Transverse colon (tissue), 4 donors: Measurements from ENCODE around the gene ASB16. TPM values are rescaled to one million over a fixed set of nuclear protein-coding genes. Genes with fewer than 3 reads are reported as not detected.

Source experiments
- DNase-seq: peaks from one replicate; pipeline ENCODE4 v3.0.0-alpha.2; 2019
- H3K27ac ChIP-seq, 4 donors: fragments of 200-600 bp; sonication (generic); 2 replicates each; pipeline ENCODE4 v1.5.1; 2016 to 2018; ENCODE audit warnings: inconsistent platforms in 4 of 4
- H3K27me3 ChIP-seq: fragments of 200-600 bp; sonication (generic); 2 replicates; pipeline ENCODE4 v1.5.1; 2017; ENCODE audit warnings: inconsistent platforms
- H3K36me3 ChIP-seq, 4 donors: fragments of 200-600 bp; sonication (generic); 2 replicates each; pipeline ENCODE4 v1.5.1; 2017 to 2019; ENCODE audit warnings: inconsistent platforms in 4 of 4
- H3K4me1 ChIP-seq, 4 donors: fragments of 200-600 bp; sonication (generic); 2 replicates each; pipeline ENCODE4 v1.5.1; 2017 to 2020; ENCODE audit warnings: inconsistent platforms in 4 of 4
- H3K4me3 ChIP-seq, 4 donors: fragments of 200-600 bp; sonication (generic); 1 replicate in 1 of 4; 2 replicates in 3 of 4; pipeline versions ENCODE4 v1.5.1 to v1.6.1; 2017 to 2019; ENCODE audit warnings: inconsistent platforms in 4 of 4
- H3K9me3 ChIP-seq, 2 donors: fragments of 200-600 bp; sonication (generic); 2 replicates each; pipeline ENCODE4 v1.5.1; 2017 to 2019; ENCODE audit warnings: inconsistent platforms in 2 of 2
- EP300 ChIP-seq: sonication (generic); formaldehyde crosslinking; IDR thresholded peaks from one replicate; pipeline ENCODE4 v1.6.1; 2017; ENCODE audit warnings: antibody characterized with exemption, low read depth
- POLR2A ChIP-seq: fragments of 450-650 bp; IDR thresholded peaks from one replicate; pipeline ENCODE4 v1.6.1; 2016; ENCODE audit warnings: antibody characterized with exemption, mild to moderate bottlenecking, moderate library complexity
- POLR2AphosphoS5 ChIP-seq, 3 donors: sonication (generic); formaldehyde crosslinking; IDR thresholded peaks; one replicate each; pipeline ENCODE4 v1.6.1; 2016; ENCODE audit warnings: antibody characterized with exemption in 3 of 3
- WGBS, 2 donors: methylation state at CpG; one replicate each; pipeline ENCODE4 v1.1.5; 2018; ENCODE audit warnings: low coverage in 1 of 2; 5-methylcytosine and 5-hydroxymethylcytosine counted together
- in situ Hi-C, 4 donors: fragments of 200-750 bp; cut with MboI; loops; one replicate each; pipeline versions ENCODE4 v1.15.0 to v1.15.1; 2017; ENCODE audit warnings: low sequenced_read_pairs in 3 of 4, low pct_ligation_motif_present in 1 of 4, low pct_unique_long_range_greater_than_20kb in 1 of 4
- intact Hi-C: fragments of 100-400 bp; cut with DNase I; formaldehyde crosslinking; loops from one replicate; pipeline ENCODE4 v1.15.1; 2023; ENCODE audit warnings: low total_unique reads
- total RNA-seq, 4 donors: library from RNA; depleted of rRNA; stranded (reverse); fragments of >200 nt; gene quantifications; one replicate each; pipeline ENCODE4 v1.1.0, GENCODE V29; 2016
- TF ChIP-seq, protein P1 (sequence below), 5 experiments: fragments of 200-600 bp in 3 of 5; fragments of 450-650 bp in 2 of 5; sonication (generic) in 3 of 5; IDR thresholded peaks; 1 replicate in 2 of 5; 2 replicates in 3 of 5; pipeline ENCODE4 v1.5.1; 2016 to 2017; ENCODE audit warnings: antibody characterized with exemption in 5 of 5, inconsistent platforms in 3 of 5, mild to moderate bottlenecking in 2 of 5, moderate library complexity in 1 of 5

The ASB16 gene
- total RNA-seq, 4 donors from 2014 or later: 1.2 to 2.6 TPM; not detected in 2

DNA sequence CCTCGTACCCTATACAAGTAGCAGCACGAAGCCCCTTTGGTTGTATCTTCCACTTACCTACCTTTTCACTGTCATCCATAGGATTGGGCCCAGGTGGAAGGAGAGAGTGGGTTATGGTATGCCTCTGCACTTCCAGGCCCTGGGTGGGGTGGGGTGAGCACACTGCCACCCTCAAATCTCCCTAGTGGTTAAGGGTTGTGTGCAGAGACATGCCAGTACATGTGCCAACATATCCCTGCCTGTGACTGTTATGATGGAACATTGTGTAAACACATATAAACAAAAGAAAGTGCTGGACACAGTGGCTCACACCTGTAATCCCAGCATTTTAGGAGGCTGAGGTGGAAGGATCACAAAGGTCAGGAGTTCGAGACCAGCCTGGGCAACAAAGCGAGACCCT is 17.6 kb upstream of the ASB16 start:
- Histone ChIP-seq H3K4me3 (no peak overlapping the region), H3K36me3 (no peaks in the 10 kb centered on the region), H3K4me1 (no peaks in the 10 kb centered on the region), H3K9me3 (no peaks in the 10 kb centered on the region), H3K27ac (no peak overlapping the region), H3K27me3 (no peaks in the 10 kb centered on the region)
- in situ Hi-C loops: loop anchor here in 2 of 4 donors (25.0 kb wide), 2 partner anchors 91 to 216 kb away; partner anchors contain the start of genes G6PC3 (in 1 of the 2), LSM12 (in 1 of the 2) and PPY (in 1 of the 2)
- WGBS, 2 donors: 97 to 100% methylated on average over 2 to 4 of the region's 4 CpGs
- intact Hi-C loops: no loop called here
- no peak for TF ChIP-seq POLR2A
- TF ChIP-seq EP300: no peak
- TF ChIP-seq POLR2AphosphoS5 (IDR thresholded peaks at IDR 0.05): no peak
- TF ChIP-seq, protein P1, sequence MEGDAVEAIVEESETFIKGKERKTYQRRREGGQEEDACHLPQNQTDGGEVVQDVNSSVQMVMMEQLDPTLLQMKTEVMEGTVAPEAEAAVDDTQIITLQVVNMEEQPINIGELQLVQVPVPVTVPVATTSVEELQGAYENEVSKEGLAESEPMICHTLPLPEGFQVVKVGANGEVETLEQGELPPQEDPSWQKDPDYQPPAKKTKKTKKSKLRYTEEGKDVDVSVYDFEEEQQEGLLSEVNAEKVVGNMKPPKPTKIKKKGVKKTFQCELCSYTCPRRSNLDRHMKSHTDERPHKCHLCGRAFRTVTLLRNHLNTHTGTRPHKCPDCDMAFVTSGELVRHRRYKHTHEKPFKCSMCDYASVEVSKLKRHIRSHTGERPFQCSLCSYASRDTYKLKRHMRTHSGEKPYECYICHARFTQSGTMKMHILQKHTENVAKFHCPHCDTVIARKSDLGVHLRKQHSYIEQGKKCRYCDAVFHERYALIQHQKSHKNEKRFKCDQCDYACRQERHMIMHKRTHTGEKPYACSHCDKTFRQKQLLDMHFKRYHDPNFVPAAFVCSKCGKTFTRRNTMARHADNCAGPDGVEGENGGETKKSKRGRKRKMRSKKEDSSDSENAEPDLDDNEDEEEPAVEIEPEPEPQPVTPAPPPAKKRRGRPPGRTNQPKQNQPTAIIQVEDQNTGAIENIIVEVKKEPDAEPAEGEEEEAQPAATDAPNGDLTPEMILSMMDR (IDR thresholded peaks at IDR 0.05): no peak
- no peak for DNase-seq

DNA sequence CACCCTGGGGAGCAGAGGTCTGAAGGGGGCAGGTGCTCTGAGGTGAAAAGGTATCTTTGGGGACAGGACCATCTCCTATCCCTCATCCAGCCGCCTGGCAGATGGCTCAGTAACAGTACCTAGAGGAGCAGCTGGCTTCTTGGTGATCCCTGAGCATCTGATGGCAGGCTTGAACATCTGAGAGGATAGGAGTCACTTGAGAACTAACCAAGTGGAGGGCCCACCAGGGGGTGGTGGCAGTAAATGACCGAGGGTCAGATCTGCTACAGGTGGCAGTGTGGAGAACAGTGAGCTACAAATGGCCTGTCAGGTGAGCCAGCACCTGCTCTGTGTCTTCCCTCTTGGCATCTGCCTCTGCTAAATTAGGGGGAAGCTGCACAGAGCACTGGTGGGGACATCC is 15.0 kb upstream of the ASB16 start:
- Histone ChIP-seq H3K4me3 (no peak overlapping the region), H3K4me1 (no peaks in the 10 kb centered on the region), H3K27me3 (no peaks in the 10 kb centered on the region), H3K36me3 (no peaks in the 10 kb centered on the region), H3K27ac (no peak overlapping the region), H3K9me3 (no peaks in the 10 kb centered on the region)
- in situ Hi-C loops: loop anchor here in 2 of 4 donors (25.0 kb wide), 2 partner anchors 93 to 218 kb away; partner anchors contain the start of genes G6PC3 (in 1 of the 2), LSM12 (in 1 of the 2) and PPY (in 1 of the 2)
- TF ChIP-seq, protein P1 (IDR thresholded peaks at IDR 0.05): no peak
- no peak for TF ChIP-seq POLR2A
- TF ChIP-seq EP300: no peak
- no peak for TF ChIP-seq POLR2AphosphoS5 (IDR thresholded peaks at IDR 0.05)
- 94% methylated on average over 2 of the region's 2 CpGs; no CpG with 5 or more reads in 1 of the 2 donors for WGBS, 2 donors
- no peak for DNase-seq
- intact Hi-C loops: no loop called here

DNA sequence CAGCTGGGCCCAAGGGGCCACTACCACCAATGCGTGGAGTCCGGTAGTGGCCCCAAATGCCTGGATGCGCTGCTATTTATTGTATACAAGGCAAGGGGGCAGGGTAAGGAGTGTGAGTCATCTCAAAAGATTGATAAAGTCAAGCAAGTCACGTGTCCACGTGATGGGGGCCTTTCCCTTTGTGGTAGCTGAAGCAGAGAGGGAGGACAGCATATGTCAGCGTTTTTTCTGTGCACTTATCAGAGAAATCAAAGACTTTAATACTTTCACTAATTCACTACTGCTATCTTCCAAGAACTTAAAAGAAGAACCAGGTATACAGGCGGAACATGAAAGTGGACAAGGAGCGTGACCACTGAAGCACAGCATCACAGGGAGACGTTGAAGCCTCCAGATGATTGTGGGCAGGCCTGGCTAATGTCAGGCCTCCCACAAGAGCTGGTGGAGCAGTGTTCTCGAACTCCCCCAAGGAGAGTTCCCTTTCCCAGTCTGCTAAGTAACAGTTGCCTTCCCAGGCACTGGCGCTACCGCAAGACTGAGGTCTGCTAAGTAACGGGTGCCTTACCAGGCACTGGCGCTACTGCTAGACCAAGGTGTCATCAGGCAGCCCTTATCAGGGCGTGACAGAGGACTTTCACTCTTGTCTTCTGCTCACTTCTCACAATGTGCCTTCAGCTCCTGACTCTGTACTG is 10.8 kb upstream of the ASB16 start:
- 84% methylated on average over 15 of the region's 15 CpGs; no CpG with 5 or more reads in 1 of the 2 donors for WGBS, 2 donors
- H3K36me3 ChIP-seq: no peaks in the 10 kb centered on the region
- no peak overlapping the region for H3K4me3 ChIP-seq
- H3K4me1 ChIP-seq: no peaks in the 10 kb centered on the region
- TF ChIP-seq EP300 (no peak), POLR2AphosphoS5 (IDR thresholded peaks at IDR 0.05) (no peak), POLR2A (no peak)
- TF ChIP-seq, protein P1 (IDR thresholded peaks at IDR 0.05): no peak
- H3K27me3 ChIP-seq: no peaks in the 10 kb centered on the region
- no peaks in the 10 kb centered on the region for H3K9me3 ChIP-seq
- in situ Hi-C loops: loop anchor here in 2 of 4 donors (25.0 kb wide), 2 partner anchors 97 to 222 kb away; partner anchors contain the start of genes G6PC3 (in 1 of the 2), LSM12 (in 1 of the 2) and PPY (in 1 of the 2)
- intact Hi-C loops: no loop called here
- no peak overlapping the region for H3K27ac ChIP-seq
- DNase-seq: no peak

DNA sequence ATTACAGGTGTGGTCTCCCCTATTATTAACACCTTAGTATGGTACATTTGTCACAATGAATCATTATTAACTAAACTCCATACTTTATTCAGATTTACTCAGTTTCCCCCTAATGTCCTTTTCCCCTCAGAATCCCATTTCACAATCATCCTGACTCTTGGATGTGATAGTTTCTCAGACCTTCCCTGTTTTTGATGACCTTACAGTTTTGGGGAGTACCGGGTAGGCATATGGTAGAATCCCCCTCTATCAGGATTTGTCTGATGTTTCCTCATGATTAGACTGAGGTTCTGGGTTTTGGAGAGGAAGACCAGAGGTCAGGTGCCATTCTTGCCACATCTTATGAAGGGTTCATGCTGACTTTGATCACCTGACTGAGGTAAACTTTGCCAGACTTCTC is 6.0 kb upstream of the ASB16 start:
- in situ Hi-C loops: loop anchor here in 2 of 4 donors (25.0 kb wide), 2 partner anchors 102 to 227 kb away; partner anchors contain the start of genes G6PC3 (in 1 of the 2), LSM12 (in 1 of the 2) and PPY (in 1 of the 2)
- 96 to 100% methylated on average over 1 of the region's 1 CpG for WGBS, 2 donors

More for the DNA sequence above, 6.0 kb upstream of the ASB16 start:
- TF ChIP-seq POLR2AphosphoS5 (IDR thresholded peaks at IDR 0.05) (no peak), POLR2A (no peak), EP300 (no peak)
- TF ChIP-seq, protein P1 (IDR thresholded peaks at IDR 0.05): no peak
- no peaks in the 10 kb centered on the region for H3K9me3 ChIP-seq
- no peak overlapping the region for H3K4me3 ChIP-seq
- no peaks in the 10 kb centered on the region for H3K36me3 ChIP-seq
- H3K4me1 ChIP-seq: peaks cover 0 to 5% (median 2%) of the 10 kb centered on the region in 4 donors
- H3K27ac ChIP-seq: no peak overlapping the region
- intact Hi-C loops: no loop called here
- H3K27me3 ChIP-seq: no peaks in the 10 kb centered on the region
- no peak for DNase-seq
